K562 (cell line): Measurements from ENCODE around the gene GAP43. TPM values are rescaled to one million over a fixed set of nuclear protein-coding genes. Genes with fewer than 3 reads are reported as not detected.

Experiments used
- ATAC-seq: fragments of 200-7000 bp; cut with Tn5 transposase; 3 replicates; pipeline ENCODE4 v1.9.1; 2020; ENCODE audit warnings: moderate library complexity
- BruUV-seq: library from RNA; stranded (reverse); fragments of 400-500 nt; replicated peaks from 2 replicates; lab custom pipeline; 2021; lab: Mats Ljungman, UMichigan
- CTCF ChIA-PET: fragments of 300-600 bp; formaldehyde crosslinking; extraction: SDS; loops from one replicate; lab custom pipeline; 2021; ENCODE audit warnings: low intra/inter-chr PET ratio; lab: Yijun Ruan, JAX
- POLR2A ChIA-PET: fragments of 300-600, 350-650 bp; sonication (Branson Sonifier 250); formaldehyde crosslinking; extraction: SDS; loops from one replicate; lab custom pipeline; 2021; ENCODE audit warnings: antibody characterized with exemption, inconsistent platforms; lab: Yijun Ruan, JAX
- DNase-seq, 4 experiments: peaks; one replicate each; pipeline versions ENCODE4 v3.0.0 to v3.0.0-alpha.2; 2011 to 2018; ENCODE audit warnings: low spot score in 3 of 4, mixed read lengths in 3 of 4; ENCODE audit errors: extremely low read depth in 1 of 4
- FAIRE-seq: peaks from 2 replicates; lab custom pipeline; 2011; peaks lifted over from hg19 to GRCh38; lab: Jason Lieb, UNC
- H2AFZ ChIP-seq: 2 replicates; pipeline ENCODE4 v1.6.0; 2011; ENCODE audit warnings: low read depth, low read length, control low read depth, inconsistent platforms
- H3K27ac ChIP-seq: fragments of 200-600 bp; 3 replicates; pipeline ENCODE4 v1.8.0; 2011; ENCODE audit warnings: low read depth, mild to moderate bottlenecking, control low read depth, inconsistent platforms, low read length, moderate library complexity, mixed read lengths; ENCODE audit errors: extremely low read depth
- H3K27me3 ChIP-seq, 2 experiments: fragments of 300-600 bp in 1 of 2; 2 replicates in 1 of 2; 3 replicates in 1 of 2; pipeline versions ENCODE4 v1.6.0 to v1.8.0; 2011; ENCODE audit warnings: inconsistent platforms in 2 of 2, low read length in 2 of 2, mild to moderate bottlenecking in 1 of 2, mixed read lengths in 1 of 2, moderate library complexity in 1 of 2; ENCODE audit not compliant: control insufficient read depth in 2 of 2, insufficient read depth in 2 of 2
- H3K36me3 ChIP-seq: fragments of 300-600 bp; 3 replicates; pipeline ENCODE4 v1.8.0; 2011; ENCODE audit warnings: mild to moderate bottlenecking, low read length, inconsistent platforms; ENCODE audit not compliant: control insufficient read depth, insufficient read depth
- H3K4me1 ChIP-seq, 2 experiments: fragments of 200-600 bp in 1 of 2; replicated peaks in 1 of 2; 2 replicates in 1 of 2; 3 replicates in 1 of 2; pipeline versions ENCODE4 v1.5.1 to v1.8.0; 2011; ENCODE audit warnings: inconsistent platforms in 2 of 2, low read length in 2 of 2, mild to moderate bottlenecking in 1 of 2, mixed read lengths in 1 of 2, moderate library complexity in 1 of 2; ENCODE audit not compliant: control insufficient read depth in 2 of 2, insufficient read depth in 2 of 2
- H3K4me2 ChIP-seq: 2 replicates; pipeline ENCODE4 v1.6.1; 2011; ENCODE audit warnings: low read length, control low read depth, inconsistent platforms, mixed read lengths; ENCODE audit not compliant: insufficient read depth
- H3K4me3 ChIP-seq: fragments of 200-600 bp; sonication (generic), shearing (Covaris generic); 2 replicates; pipeline ENCODE4 v1.5.1; 2016; ENCODE audit warnings: control low read depth, inconsistent platforms
- H3K79me2 ChIP-seq: fragments of 200-600 bp; 3 replicates; pipeline ENCODE4 v1.8.0; 2011; ENCODE audit warnings: low read length, inconsistent platforms; ENCODE audit not compliant: control insufficient read depth, insufficient read depth
- H3K9ac ChIP-seq, 2 experiments: 2 replicates each; pipeline versions ENCODE4 v1.6.0 to v1.6.1; 2011; ENCODE audit warnings: low read depth in 2 of 2, low read length in 2 of 2, control low read depth in 1 of 2, inconsistent platforms in 1 of 2, mild to moderate bottlenecking in 1 of 2, mixed read lengths in 1 of 2; ENCODE audit not compliant: insufficient read depth in 1 of 2
- H3K9me1 ChIP-seq: one replicate; pipeline ENCODE4 v1.6.0; 2011; ENCODE audit warnings: inconsistent platforms, mild to moderate bottlenecking, low read length, moderate library complexity; ENCODE audit not compliant: control insufficient read depth, insufficient read depth
- H3K9me3 ChIP-seq: replicated peaks from 2 replicates; pipeline ENCODE4 v1.5.1; 2011; ENCODE audit warnings: low read depth, low read length, inconsistent platforms; ENCODE audit not compliant: control insufficient read depth, insufficient read depth
- H4K20me1 ChIP-seq: replicated peaks from 2 replicates; pipeline ENCODE4 v1.6.1; 2011; ENCODE audit warnings: low read length, inconsistent platforms, mixed read lengths; ENCODE audit not compliant: control insufficient read depth, insufficient read depth
- CREB3 ChIP-seq: fragments of 450-650 bp; conservative IDR thresholded peaks from 2 replicates; pipeline ENCODE4 v1.6.1; 2016; ENCODE audit warnings: missing genetic modification characterization, low read depth, mild to moderate bottlenecking, missing compliant biosample characterization, moderate library complexity
- DIDO1 ChIP-seq: fragments of 450-650 bp; IDR thresholded peaks from 2 replicates; pipeline ENCODE4 v1.6.1; 2016; ENCODE audit warnings: low read depth, missing biosample characterization, missing genetic modification characterization
- DPF2 ChIP-seq: fragments of 450-650 bp; IDR thresholded peaks from 2 replicates; pipeline ENCODE4 v1.6.1; 2016
- ELF1 ChIP-seq: fragments of 200-800 bp; sonication (Bioruptor generic); IDR thresholded peaks from 2 replicates; pipeline ENCODE4 v1.6.1; 2016; ENCODE audit warnings: missing genetic modification characterization, missing compliant biosample characterization
- ETV5 ChIP-seq: sonication (generic); formaldehyde crosslinking; IDR thresholded peaks from 2 replicates; pipeline ENCODE4 v1.4.0; 2020; ENCODE audit warnings: low read depth, mild to moderate bottlenecking, missing genetic modification reagents
- TAF9B ChIP-seq: fragments of 450-650 bp; IDR thresholded peaks from 2 replicates; pipeline ENCODE4 v1.6.1; 2018; ENCODE audit warnings: mild to moderate bottlenecking; ENCODE audit not compliant: partially characterized antibody
- TCF15 ChIP-seq: fragments of 250-450 bp; sonication (Bioruptor Pico); IDR thresholded peaks from 2 replicates; pipeline ENCODE4 v1.8.0; 2022; ENCODE audit warnings: moderate library complexity, mild to moderate bottlenecking, inconsistent platforms
- TEAD1 ChIP-seq, 2 experiments: fragments of 450-650 bp in 1 of 2; sonication (generic) in 1 of 2; formaldehyde crosslinking; IDR thresholded peaks; 2 replicates each; pipeline versions ENCODE4 v1.4.0 to v1.8.0; 2020 to 2022; ENCODE audit warnings: mild to moderate bottlenecking in 2 of 2, missing genetic modification reagents in 1 of 2
- ZC3H11A ChIP-seq: IDR thresholded peaks from 2 replicates; pipeline ENCODE4 v1.6.1; 2012; ENCODE audit warnings: low read depth, low read length, improper control_type of control experiment
- ZEB2 ChIP-seq: fragments of 450-650 bp; IDR thresholded peaks from 2 replicates; pipeline ENCODE4 v1.6.1; 2016
- ZNF316 ChIP-seq: fragments of 450-650 bp; IDR thresholded peaks from 2 replicates; pipeline ENCODE4 v1.6.1; 2016
- ZNF512 ChIP-seq: IDR thresholded peaks from 2 replicates; pipeline ENCODE4 v1.6.1; 2016; ENCODE audit warnings: missing genetic modification characterization, missing compliant biosample characterization
- ZNF780A ChIP-seq: fragments of 250-450 bp; sonication (Bioruptor Pico); IDR thresholded peaks from 2 replicates; pipeline ENCODE4 v1.5.0; 2021; ENCODE audit warnings: mild to moderate bottlenecking
- ZSCAN29 ChIP-seq: fragments of 450-650 bp; IDR thresholded peaks from 2 replicates; pipeline ENCODE4 v1.6.1; 2017
- WGBS: fragments of 100-300 bp; shearing (Covaris generic); methylation state at CpG from one replicate; pipeline ENCODE4 v1.1.6; 2016; ENCODE audit warnings: low coverage, mixed read lengths; ENCODE audit not compliant: insufficient coverage; ENCODE audit errors: missing lambda C conversion rate; 5-methylcytosine and 5-hydroxymethylcytosine counted together
- in situ Hi-C: fragments of 300-500 bp; cut with MboI; formaldehyde crosslinking; loops from 4 replicates; pipeline ENCODE4 v1.15.0; 2018; ENCODE audit warnings: inconsistent platforms, mixed read lengths
- intact Hi-C: fragments of 100-400 bp; cut with micrococcal nuclease; formaldehyde crosslinking; loops from 2 replicates; pipeline ENCODE4 v1.14.2; 2022
- polyA plus RNA-seq, 8 experiments: library from polyadenylated mRNA; depleted of rRNA in 4 of 8; stranded (reverse) in 5 of 8; unstranded in 3 of 8; fragments of >200 nt; fragmentation: Nextera tagmentation in 2 of 8; fragmentation: Illumina TruSeq in 1 of 8; extraction: Ambion mirVana in 2 of 8; extraction: Trizol in 1 of 8; gene quantifications; 2 replicates each; pipeline versions ENCODE4 v1.2.1 to v1.2.3, GENCODE V29; 2011 to 2014; ENCODE audit warnings: inconsistent platforms in 1 of 8, missing spikeins in 1 of 8
- total RNA-seq, 7 experiments: library from RNA; depleted of rRNA in 6 of 7; stranded (reverse); fragments of >200 nt in 6 of 7; fragmentation: Illumina TruSeq in 2 of 7; extraction: Trizol in 2 of 7; gene quantifications; 2 replicates each; pipeline versions ENCODE4 v1.2.1 to v1.2.3, GENCODE V29; 2011 to 2021; ENCODE audit warnings: low replicate concordance in 1 of 7

Gene GAP43
- total and polyA plus RNA-seq, 9 of the 15 experiments (the other 6 are each of a cell fraction or from before 2014, with no cell fraction given), result 0.04 to 0.11 (median 0.09) TPM; not detected in 6

GRCh38 chr3:115657168-115657567 lies 33.9 kb downstream of the GAP43 start:
- DNase-seq, result no peak
- BruUV-seq, result no TSS peak
- no peaks in the 10 kb centered on the region for H3K9me1 ChIP-seq
- H2AFZ ChIP-seq, result peak overlapping the region; percentile 11; the same call in 1 of the 2 replicates
- no peak for FAIRE-seq
- POLR2A ChIA-PET, result no interaction called here
- H3K27me3 ChIP-seq, result no peaks in the 10 kb centered on the region
- 63% methylated on average over 5 of the region's 5 CpGs for WGBS
- in situ Hi-C loops, result no loop called here
- H3K4me1 ChIP-seq, result peaks cover 8 to 22% of the 10 kb centered on the region in 2 experiments
- no peaks in the 10 kb centered on the region for H4K20me1 ChIP-seq
- H3K36me3 ChIP-seq, result no peaks in the 10 kb centered on the region
- H3K4me2 ChIP-seq, result no peak overlapping the region
- H3K4me3 ChIP-seq, result no peak overlapping the region
- H3K9me3 ChIP-seq, result no peaks in the 10 kb centered on the region
- CTCF ChIA-PET, result interaction anchor here (0.6 kb wide), 1 partner anchor 36 kb away, joined by 4 read pairs; no protein-coding TSS in a partner anchor
- H3K79me2 ChIP-seq, result no peaks in the 10 kb centered on the region
- intact Hi-C loops, result no loop called here
- no peak overlapping the region for H3K27ac ChIP-seq
- H3K9ac ChIP-seq, result no peak overlapping the region
- ATAC-seq, result no peak
- TF ChIP-seq ZEB2, result no peak
- no peak for TF ChIP-seq ZNF316

GRCh38 chr3:115658032-115658336 lies 34.7 kb downstream of the GAP43 start:
- Histone ChIP-seq H3K9ac (peak overlapping the region; percentile 93), H3K4me3 (peak overlapping the region; percentile 54), H3K79me2 (no peaks in the 10 kb centered on the region), H3K36me3 (no peaks in the 10 kb centered on the region), H4K20me1 (no peaks in the 10 kb centered on the region), H3K9me3 (no peaks in the 10 kb centered on the region), H3K9me1 (no peaks in the 10 kb centered on the region), H2AFZ (peak overlapping the region; percentile 98), H3K27me3 (no peaks in the 10 kb centered on the region), H3K27ac (peak overlapping the region; percentile 90), H3K4me2 (peak overlapping the region; percentile 81), H3K4me1 (peaks cover 8 to 22% of the 10 kb centered on the region in 2 experiments)
- POLR2A ChIA-PET, result no interaction called here
- WGBS, result 0% methylated on average over 3 of the region's 3 CpGs
- DNase-seq (no peak), FAIRE-seq (no peak), ATAC-seq (peak; percentile 17; the same call in 1 of the 3 replicates)
- in situ Hi-C loops (no loop called here), intact Hi-C loops (no loop called here)
- CTCF ChIA-PET, result no interaction called here
- BruUV-seq, result TSS peak; percentile 94
- TF ChIP-seq ETV5, result no peak
- TF ChIP-seq DPF2, result 0 out of 2 replicates have a peak, but pooled peaks have one; percentile 34
- TF ChIP-seq TCF15 (CRISPR knock-in tag), result no peak
- 0 out of 2 replicates have a peak, but pooled peaks have one; percentile 24 for TF ChIP-seq CREB3
- 0 out of 2 replicates have a peak, but pooled peaks have one; percentile 20 for TF ChIP-seq ELF1 (tag)
- no peak for TF ChIP-seq DIDO1 (tag)
- 0 out of 2 replicates have a peak, but pooled peaks have one; percentile 14 for TF ChIP-seq ZNF512 (tag)
- TF ChIP-seq TEAD1 (CRISPR knock-in tag; IDR thresholded peaks at IDR 0.05), result no peak
- TF ChIP-seq TAF9B, result no peak
- TF ChIP-seq ZSCAN29, result no peak
- TF ChIP-seq ZNF780A (CRISPR knock-in tag), result no peak
- TF ChIP-seq ZC3H11A, result no peak
